Measurements from ENCODE around the gene RAB26. TPM values are rescaled to one million over a fixed set of nuclear protein-coding genes. Genes with fewer than 3 reads are reported as not detected.

The RAB26 gene
- total and polyA plus RNA-seq, 4 donors = 0.51 to 4.8 (median 2.5) TPM; not detected in 1

DNA sequence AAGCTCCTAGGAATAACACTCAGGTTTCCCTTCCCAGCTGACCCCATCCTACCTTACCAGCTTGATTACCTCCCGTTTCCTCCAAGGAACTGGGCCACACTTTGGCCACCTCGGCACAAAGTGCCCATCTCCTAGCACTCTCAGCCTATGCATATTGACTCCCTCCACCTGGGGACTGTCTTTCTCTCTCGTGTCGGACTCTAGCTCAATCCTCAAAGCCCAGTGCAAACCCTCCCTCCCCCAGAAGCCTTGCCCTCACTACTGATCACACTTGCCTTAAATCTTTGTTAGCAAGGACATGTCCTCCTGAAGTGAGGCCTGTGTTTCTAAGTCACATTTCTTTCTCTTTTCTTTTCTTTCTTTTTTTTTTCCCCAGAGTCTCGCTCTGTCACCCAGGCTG, 2.6 kb upstream of the RAB26 start:
- no peaks in the 10 kb centered on the region for H3K27me3 ChIP-seq (ENCODE audit: control insufficient read depth in 1 of 2, insufficient read depth in 2 of 2, low read length in 1 of 2)
- H3K4me1 ChIP-seq (ENCODE audit: control insufficient read depth in 1 of 2, insufficient read depth in 2 of 2, low read length in 2 of 2) = no peaks in the 10 kb centered on the region
- no peaks in the 10 kb centered on the region for H3K36me3 ChIP-seq (ENCODE audit: control insufficient read depth in 1 of 2, insufficient read depth in 2 of 2, low read length in 1 of 2)
- no peak overlapping the region for H3K4me3 ChIP-seq (ENCODE audit: low read length in 2 of 2)
- no peaks in the 10 kb centered on the region for H3K9me3 ChIP-seq (ENCODE audit: control insufficient read depth, low read length)
- H3K27ac ChIP-seq (ENCODE audit: low read depth in 1 of 2, low read length in 2 of 2) = no peak overlapping the region
- ATAC-seq (ENCODE audit: low FRiP score) (no peak), DNase-seq (no peak)
- WGBS, 2 donors = 82 to 88% methylated on average over 5 of the region's 5 CpGs
- intact Hi-C loops (cut with DNase I) = no loop called here

DNA sequence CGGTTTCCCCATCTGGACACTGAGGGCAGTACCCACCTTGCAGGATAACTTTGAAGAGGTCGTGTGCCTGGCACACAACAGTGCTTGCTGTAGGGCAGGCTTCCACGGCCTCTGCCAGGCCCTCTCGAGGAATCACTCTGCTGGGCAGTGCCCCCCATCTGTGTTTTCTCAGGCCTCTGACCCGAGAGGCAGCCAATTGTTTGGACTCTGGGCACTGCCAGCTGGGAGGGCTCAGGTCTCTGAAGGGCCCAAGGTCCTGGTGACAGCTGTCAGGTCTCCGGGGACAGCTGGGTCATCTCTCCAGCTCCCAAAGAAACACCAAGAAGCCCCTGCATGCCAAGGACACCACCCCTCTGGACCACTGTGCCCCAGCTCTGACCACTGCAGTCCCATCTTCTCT, 1.0 kb upstream of the RAB26 start:
- Histone ChIP-seq H3K27ac (ENCODE audit: low read depth in 1 of 2, low read length in 2 of 2) (no peak overlapping the region), H3K9me3 (ENCODE audit: control insufficient read depth, low read length) (no peaks in the 10 kb centered on the region), H3K4me3 (ENCODE audit: low read length in 2 of 2) (no peak overlapping the region), H3K4me1 (ENCODE audit: control insufficient read depth in 1 of 2, insufficient read depth in 2 of 2, low read length in 2 of 2) (no peaks in the 10 kb centered on the region), H3K27me3 (ENCODE audit: control insufficient read depth in 1 of 2, insufficient read depth in 2 of 2, low read length in 1 of 2) (no peaks in the 10 kb centered on the region), H3K36me3 (ENCODE audit: control insufficient read depth in 1 of 2, insufficient read depth in 2 of 2, low read length in 1 of 2) (no peaks in the 10 kb centered on the region)
- 49 to 52% methylated on average over 6 of the region's 6 CpGs for WGBS, 2 donors
- DNase-seq (no peak), ATAC-seq (ENCODE audit: low FRiP score) (no peak)
- intact Hi-C loops (cut with DNase I) = no loop called here

DNA sequence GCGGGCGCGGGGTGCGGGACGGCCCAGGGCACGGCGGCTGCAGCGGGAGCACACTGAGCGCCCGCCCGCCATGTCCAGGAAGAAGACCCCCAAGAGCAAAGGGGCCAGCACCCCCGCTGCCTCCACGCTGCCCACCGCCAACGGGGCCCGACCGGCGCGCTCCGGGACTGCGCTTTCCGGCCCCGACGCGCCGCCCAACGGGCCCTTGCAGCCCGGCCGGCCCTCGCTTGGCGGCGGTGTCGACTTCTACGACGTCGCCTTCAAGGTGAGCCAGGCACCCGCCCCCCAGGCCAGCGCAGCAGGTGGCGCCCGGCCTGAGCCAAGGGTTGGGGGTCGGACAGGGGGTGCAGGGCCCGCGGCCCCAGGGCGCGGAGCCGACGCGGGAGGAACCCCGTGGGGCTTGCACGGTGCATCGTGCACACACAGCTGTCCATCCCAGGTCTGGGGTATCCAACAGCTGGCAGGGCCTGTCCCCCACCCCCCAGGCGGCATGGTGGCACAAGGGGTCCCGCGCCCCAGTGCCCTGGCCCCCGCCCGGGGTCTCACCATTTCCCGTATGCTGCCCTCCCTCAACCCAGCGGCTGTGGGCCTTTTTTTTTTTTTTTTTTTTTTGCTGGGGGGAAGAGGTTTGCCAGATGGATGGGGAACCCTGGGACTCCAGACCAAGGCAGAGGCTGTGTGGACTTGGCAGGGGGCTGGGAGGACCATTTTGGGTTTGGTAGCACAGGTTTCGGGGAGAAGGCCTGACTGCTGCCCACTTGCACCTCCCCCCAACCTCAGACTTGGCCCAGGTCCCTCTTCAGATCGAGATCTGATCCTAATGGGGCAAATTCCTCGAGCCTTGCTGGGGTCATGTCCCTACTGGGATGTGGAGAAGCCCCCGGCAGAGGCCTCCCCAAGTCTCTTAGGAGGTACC, 547 bp downstream of the RAB26 start:
- no peaks in the 10 kb centered on the region for H3K4me1 ChIP-seq (ENCODE audit: control insufficient read depth in 1 of 2, insufficient read depth in 2 of 2, low read length in 2 of 2)
- no peaks in the 10 kb centered on the region for H3K9me3 ChIP-seq (ENCODE audit: control insufficient read depth, low read length)
- intact Hi-C loops (cut with DNase I) = no loop called here
- 3% methylated on average over 44 to 62 of the region's 62 CpGs for WGBS, 2 donors
- no peak overlapping the region for H3K27ac ChIP-seq (ENCODE audit: low read depth in 1 of 2, low read length in 2 of 2)
- peak overlapping the region in 1 of 2 donors; percentile 8 for H3K4me3 ChIP-seq (ENCODE audit: low read length in 2 of 2)
- no peak for ATAC-seq (ENCODE audit: low FRiP score)
- H3K27me3 ChIP-seq (ENCODE audit: control insufficient read depth in 1 of 2, insufficient read depth in 2 of 2, low read length in 1 of 2) = no peaks in the 10 kb centered on the region
- peak in 1 of 2 donors; percentile 75 for DNase-seq
- no peaks in the 10 kb centered on the region for H3K36me3 ChIP-seq (ENCODE audit: control insufficient read depth in 1 of 2, insufficient read depth in 2 of 2, low read length in 1 of 2)

DNA sequence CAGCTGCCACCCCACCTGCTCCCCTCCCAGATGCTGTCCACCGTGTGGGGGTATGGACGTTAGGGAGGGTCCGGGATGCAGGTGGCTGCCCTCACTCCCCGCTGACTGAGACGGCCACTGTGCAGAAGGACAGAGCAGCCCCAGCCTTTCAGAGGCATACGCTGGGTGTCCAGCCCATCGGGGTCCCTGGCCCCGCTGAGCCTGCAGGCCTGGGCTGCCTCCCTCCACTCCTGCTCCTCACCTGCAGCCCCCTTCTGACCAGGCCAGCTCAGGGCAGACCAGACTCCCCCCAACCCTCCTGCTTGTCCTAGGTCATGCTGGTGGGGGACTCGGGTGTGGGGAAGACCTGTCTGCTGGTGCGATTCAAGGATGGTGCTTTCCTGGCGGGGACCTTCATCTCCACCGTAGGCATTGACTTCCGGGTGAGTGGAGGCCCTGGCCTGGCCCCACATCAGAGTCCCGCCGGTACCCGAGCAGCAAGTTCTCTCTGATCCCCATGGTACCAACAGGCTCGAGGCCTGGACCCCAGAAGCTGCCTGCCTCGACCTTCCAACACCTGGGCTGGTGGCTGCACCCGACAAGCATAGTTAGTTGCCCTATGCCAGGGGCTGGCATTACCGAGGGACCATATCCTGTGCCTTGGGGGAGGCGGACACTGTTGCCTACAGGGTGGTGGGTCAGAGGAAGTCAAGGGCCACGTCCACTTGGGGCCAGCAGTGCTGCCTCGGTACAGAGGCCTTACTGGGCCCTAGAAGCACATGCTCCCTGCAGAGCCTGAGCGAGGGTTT, 1.4 kb downstream of the RAB26 start:
- DNase-seq (peak in 1 of 2 donors; percentile 75), ATAC-seq (ENCODE audit: low FRiP score) (no peak)
- no peaks in the 10 kb centered on the region for H3K36me3 ChIP-seq (ENCODE audit: control insufficient read depth in 1 of 2, insufficient read depth in 2 of 2, low read length in 1 of 2)
- no peak overlapping the region for H3K27ac ChIP-seq (ENCODE audit: low read depth in 1 of 2, low read length in 2 of 2)
- no peaks in the 10 kb centered on the region for H3K4me1 ChIP-seq (ENCODE audit: control insufficient read depth in 1 of 2, insufficient read depth in 2 of 2, low read length in 2 of 2)
- H3K9me3 ChIP-seq (ENCODE audit: control insufficient read depth, low read length) = no peaks in the 10 kb centered on the region
- 69% methylated on average over 24 of the region's 24 CpGs for WGBS, 2 donors
- no peak overlapping the region for H3K4me3 ChIP-seq (ENCODE audit: low read length in 2 of 2)
- intact Hi-C loops (cut with DNase I) = loop anchor here in 1 of 2 donors (5.0 to 10.0 kb wide), 2 partner anchors 105 to 128 kb away; partner anchors contain the start of gene ECI1
- H3K27me3 ChIP-seq (ENCODE audit: control insufficient read depth in 1 of 2, insufficient read depth in 2 of 2, low read length in 1 of 2) = no peaks in the 10 kb centered on the region

DNA sequence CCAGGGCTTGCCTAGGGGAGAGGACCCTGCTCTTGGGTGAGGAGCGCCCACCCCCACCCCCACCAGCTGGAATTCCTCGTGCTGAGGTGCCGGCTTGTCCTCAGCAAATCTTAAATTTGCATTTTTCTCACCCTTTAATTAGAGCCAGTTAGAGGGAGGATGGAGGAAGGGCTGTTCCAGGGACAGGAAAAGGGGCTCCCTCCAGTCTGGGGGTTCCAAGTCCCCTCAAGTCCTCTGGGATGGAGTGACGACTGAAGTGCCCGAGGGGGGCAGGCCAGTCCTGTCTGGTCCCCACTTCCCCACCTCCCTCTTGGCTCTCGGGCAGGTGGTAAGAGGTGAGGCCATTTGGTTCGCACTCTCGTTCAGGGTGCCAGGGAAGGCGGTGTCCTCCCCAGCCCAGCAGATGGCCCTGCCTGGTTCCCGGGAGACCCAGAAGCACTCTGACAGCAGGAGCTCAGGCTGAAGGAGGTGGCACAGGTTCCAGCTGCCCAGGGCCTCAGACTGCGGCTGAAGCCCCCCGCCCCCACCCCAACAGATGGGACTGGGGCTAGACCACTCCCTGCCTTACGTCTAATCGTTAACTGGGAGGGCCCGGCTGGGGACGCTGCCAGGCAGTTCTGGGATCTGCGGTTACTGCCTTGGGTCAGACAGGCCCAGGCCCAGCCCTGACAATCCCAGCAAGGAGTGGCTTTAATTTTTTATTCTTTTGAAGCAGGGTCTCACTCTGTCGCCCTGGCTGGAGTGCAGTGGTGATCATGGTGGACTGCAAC, 2.2 kb downstream of the RAB26 start:
- 59 to 62% methylated on average over 18 of the region's 18 CpGs for WGBS, 2 donors
- H3K27ac ChIP-seq (ENCODE audit: low read depth in 1 of 2, low read length in 2 of 2) = no peak overlapping the region
- H3K36me3 ChIP-seq (ENCODE audit: control insufficient read depth in 1 of 2, insufficient read depth in 2 of 2, low read length in 1 of 2) = no peaks in the 10 kb centered on the region
- H3K4me1 ChIP-seq (ENCODE audit: control insufficient read depth in 1 of 2, insufficient read depth in 2 of 2, low read length in 2 of 2) = no peaks in the 10 kb centered on the region
- intact Hi-C loops (cut with DNase I) = loop anchor here in 1 of 2 donors (5.0 to 10.0 kb wide), 2 partner anchors 104 to 128 kb away; partner anchors contain the start of gene ECI1
- ATAC-seq (ENCODE audit: low FRiP score) (no peak), DNase-seq (no peak)
- no peaks in the 10 kb centered on the region for H3K9me3 ChIP-seq (ENCODE audit: control insufficient read depth, low read length)
- H3K27me3 ChIP-seq (ENCODE audit: control insufficient read depth in 1 of 2, insufficient read depth in 2 of 2, low read length in 1 of 2) = no peaks in the 10 kb centered on the region
- H3K4me3 ChIP-seq (ENCODE audit: low read length in 2 of 2) = no peak overlapping the region

DNA sequence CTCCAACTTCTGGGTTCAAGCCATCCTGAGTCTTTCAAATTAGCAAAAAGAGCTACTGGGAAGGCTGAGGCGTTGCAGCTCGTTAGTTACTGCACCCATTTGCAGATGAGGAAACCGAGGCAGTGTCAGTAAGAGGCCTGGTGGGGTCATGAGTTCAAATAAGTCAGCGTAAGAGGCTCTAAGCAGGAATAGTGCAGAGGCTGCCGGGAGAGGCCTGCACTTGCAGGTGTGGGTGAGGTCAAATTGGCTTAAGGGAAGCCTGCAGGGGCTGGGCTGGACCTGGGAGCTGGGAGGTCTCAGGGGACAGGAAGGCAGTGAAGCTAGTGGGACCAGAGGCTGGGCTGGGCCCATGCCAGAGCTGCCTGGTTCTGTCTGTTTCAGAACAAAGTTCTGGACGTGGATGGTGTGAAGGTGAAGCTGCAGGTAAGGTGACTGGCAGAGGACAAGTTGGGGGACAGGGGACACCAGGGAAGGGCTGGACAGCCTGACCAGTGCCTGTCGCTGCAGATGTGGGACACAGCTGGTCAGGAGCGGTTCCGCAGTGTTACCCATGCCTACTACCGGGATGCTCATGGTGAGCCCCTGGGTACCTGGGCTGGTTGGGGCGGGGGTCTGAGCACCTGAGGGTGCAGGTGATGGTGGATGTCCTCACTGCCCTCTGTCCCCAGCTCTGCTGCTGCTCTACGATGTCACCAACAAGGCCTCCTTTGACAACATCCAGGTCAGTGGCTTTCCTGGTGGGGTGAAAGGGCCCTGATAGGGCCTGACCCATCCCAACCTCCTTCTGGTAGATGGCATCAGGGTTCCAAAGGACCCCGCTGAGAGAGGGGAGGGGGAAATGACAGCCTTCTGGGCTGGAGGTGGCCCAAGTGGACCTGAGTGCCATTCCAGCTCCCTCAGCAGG, 3.0 kb downstream of the RAB26 start:
- no peaks in the 10 kb centered on the region for H3K27me3 ChIP-seq (ENCODE audit: control insufficient read depth in 1 of 2, insufficient read depth in 2 of 2, low read length in 1 of 2)
- ATAC-seq (ENCODE audit: low FRiP score) (no peak), DNase-seq (no peak)
- no peaks in the 10 kb centered on the region for H3K9me3 ChIP-seq (ENCODE audit: control insufficient read depth, low read length)
- H3K27ac ChIP-seq (ENCODE audit: low read depth in 1 of 2, low read length in 2 of 2) = no peak overlapping the region
- WGBS, 2 donors = 69 to 76% methylated on average over 13 of the region's 13 CpGs
- no peak overlapping the region for H3K4me3 ChIP-seq (ENCODE audit: low read length in 2 of 2)
- H3K36me3 ChIP-seq (ENCODE audit: control insufficient read depth in 1 of 2, insufficient read depth in 2 of 2, low read length in 1 of 2) = no peaks in the 10 kb centered on the region
- H3K4me1 ChIP-seq (ENCODE audit: control insufficient read depth in 1 of 2, insufficient read depth in 2 of 2, low read length in 2 of 2) = no peaks in the 10 kb centered on the region
- intact Hi-C loops (cut with DNase I) = loop anchor here in 1 of 2 donors (5.0 to 10.0 kb wide), 2 partner anchors 103 to 129 kb away; partner anchors contain the start of gene ECI1

DNA sequence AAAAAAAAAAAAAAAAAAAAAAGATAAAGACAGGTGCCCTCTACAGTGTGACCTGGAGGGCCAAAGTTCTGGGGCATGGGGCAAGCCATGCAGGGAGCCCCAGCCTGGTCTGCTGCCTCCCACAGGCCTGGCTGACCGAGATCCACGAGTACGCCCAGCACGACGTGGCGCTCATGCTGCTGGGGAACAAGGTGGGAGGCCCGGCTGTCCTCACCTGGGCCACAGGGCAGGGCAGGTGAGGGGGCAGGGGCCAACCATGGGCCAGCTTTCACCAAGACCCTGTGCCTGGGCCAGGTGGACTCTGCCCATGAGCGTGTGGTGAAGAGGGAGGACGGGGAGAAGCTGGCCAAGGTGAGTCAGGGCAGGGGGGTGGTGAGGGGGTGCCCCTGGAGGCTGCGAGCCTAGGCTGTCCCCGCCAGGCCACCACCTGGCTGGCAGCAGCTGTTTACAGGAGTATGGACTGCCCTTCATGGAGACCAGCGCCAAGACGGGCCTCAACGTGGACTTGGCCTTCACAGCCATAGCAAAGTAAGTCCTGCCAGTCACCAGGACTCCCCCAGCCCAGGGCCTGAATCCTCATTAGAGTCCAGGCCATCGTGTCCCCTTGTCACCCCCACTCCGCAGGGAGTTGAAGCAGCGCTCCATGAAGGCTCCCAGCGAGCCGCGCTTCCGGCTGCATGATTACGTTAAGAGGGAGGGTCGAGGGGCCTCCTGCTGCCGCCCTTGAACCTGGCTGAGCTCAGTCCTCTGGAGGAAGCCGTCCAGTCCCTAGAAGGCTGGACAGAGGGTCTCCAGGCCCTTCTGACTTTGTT, 4.5 kb downstream of the RAB26 start:
- Histone ChIP-seq H3K27ac (ENCODE audit: low read depth in 1 of 2, low read length in 2 of 2) (peak overlapping the region in 1 of 2 donors; percentile 10), H3K9me3 (ENCODE audit: control insufficient read depth, low read length) (no peaks in the 10 kb centered on the region), H3K4me1 (ENCODE audit: control insufficient read depth in 1 of 2, insufficient read depth in 2 of 2, low read length in 2 of 2) (no peaks in the 10 kb centered on the region), H3K36me3 (ENCODE audit: control insufficient read depth in 1 of 2, insufficient read depth in 2 of 2, low read length in 1 of 2) (no peaks in the 10 kb centered on the region), H3K27me3 (ENCODE audit: control insufficient read depth in 1 of 2, insufficient read depth in 2 of 2, low read length in 1 of 2) (no peaks in the 10 kb centered on the region), H3K4me3 (ENCODE audit: low read length in 2 of 2) (peak overlapping the region in 1 of 2 donors; percentile 20)
- ATAC-seq (ENCODE audit: low FRiP score) (no peak), DNase-seq (peak in 1 of 2 donors; percentile 80)
- 20 to 26% methylated on average over 25 of the region's 25 CpGs for WGBS, 2 donors
- intact Hi-C loops (cut with DNase I) = loop anchor here in 1 of 2 donors (5.0 to 10.0 kb wide), 2 partner anchors 102 to 131 kb away; partner anchors contain the start of gene ECI1

Data from aorta (tissue), 5 donors.